ENCODE data around the gene NRN1L. TPM values are rescaled to one million over a fixed set of nuclear protein-coding genes. Genes with fewer than 3 reads are reported as not detected.
"Not testable (repeated sequence)": the region's sequence is repeated elsewhere in the genome, so short reads cannot be mapped to it uniquely, and the experiment has no call there.

Gene NRN1L
- 1.0 TPM in 1 of 2 replicates, not detected in the other for total RNA-seq (2012; rRNA removed)

- H3K4me2 ChIP-seq (ENCODE audit: low read length): peak within 1 kb of the TSS; percentile 51
- H3K9me3 ChIP-seq (replicated peaks; ENCODE audit: low read length): no peaks in the 10 kb centered on the region
- no peak within 1 kb of the TSS for H3K9ac ChIP-seq (ENCODE audit: low read depth, low read length)
- no peaks in the 10 kb centered on the region for H3K27me3 ChIP-seq (ENCODE audit: control insufficient read depth, insufficient read depth, low read length)
- peaks cover 18% of the 10 kb centered on the region for H3K4me1 ChIP-seq (ENCODE audit: control insufficient read depth, insufficient read depth, low read length)
- peaks cover 64% of the 10 kb centered on the region for H3K36me3 ChIP-seq (ENCODE audit: insufficient read depth, low read length)
- no peak within 1 kb of the TSS for H3K4me3 ChIP-seq (ENCODE audit: low read length)
Measured at GRCh38 chr16:67884684-67885083, at the start of gene NRN1L. Gene NRN1L (plus strand): TSS chr16:67884885. CDS start chr16:67884904, 19 bp downstream.

GRCh38 chr16:67837190-67837589, 47.5 kb upstream of the NRN1L start:
- not testable (repeated sequence) for H3K9ac ChIP-seq (ENCODE audit: low read depth, low read length); H3K36me3 ChIP-seq (ENCODE audit: insufficient read depth, low read length); H3K27me3 ChIP-seq (ENCODE audit: control insufficient read depth, insufficient read depth, low read length); H3K4me2 ChIP-seq (ENCODE audit: low read length); H3K4me3 ChIP-seq (ENCODE audit: low read length); H3K9me3 ChIP-seq (replicated peaks; ENCODE audit: low read length)
- peaks cover 12% of the 10 kb centered on the region for H3K4me1 ChIP-seq (ENCODE audit: control insufficient read depth, insufficient read depth, low read length)

GRCh38 chr16:67837811-67838210, 46.9 kb upstream of the NRN1L start:
- Histone ChIP-seq H3K4me2 (ENCODE audit: low read length) (no peak overlapping the region), H3K4me1 (ENCODE audit: control insufficient read depth, insufficient read depth, low read length) (peaks cover 10% of the 10 kb centered on the region), H3K36me3 (ENCODE audit: insufficient read depth, low read length) (no peaks in the 10 kb centered on the region), H3K4me3 (ENCODE audit: low read length) (no peak overlapping the region), H3K9me3 (replicated peaks; ENCODE audit: low read length) (no peaks in the 10 kb centered on the region), H3K9ac (ENCODE audit: low read depth, low read length) (no peak overlapping the region), H3K27me3 (ENCODE audit: control insufficient read depth, insufficient read depth, low read length) (no peaks in the 10 kb centered on the region)

GRCh38 chr16:67841198-67841815, 43.4 kb upstream of the NRN1L start:
- Histone ChIP-seq H3K9me3 (replicated peaks; ENCODE audit: low read length) (no peaks in the 10 kb centered on the region), H3K4me3 (ENCODE audit: low read length) (peak overlapping the region; percentile 91), H3K4me2 (ENCODE audit: low read length) (peak overlapping the region; percentile 93), H3K4me1 (ENCODE audit: control insufficient read depth, insufficient read depth, low read length) (peaks cover 42% of the 10 kb centered on the region), H3K27me3 (ENCODE audit: control insufficient read depth, insufficient read depth, low read length) (no peaks in the 10 kb centered on the region), H3K36me3 (ENCODE audit: insufficient read depth, low read length) (no peaks in the 10 kb centered on the region), H3K9ac (ENCODE audit: low read depth, low read length) (peak overlapping the region; percentile 91)

GRCh38 chr16:67841816-67842508, 42.7 kb upstream of the NRN1L start, which contains the start of gene THAP11:
Gene THAP11 (plus strand): TSS chr16:67842320. CDS start chr16:67842555, 235 bp downstream.
- Histone ChIP-seq H3K9ac (ENCODE audit: low read depth, low read length) (peak within 1 kb of the TSS; percentile 91), H3K4me3 (ENCODE audit: low read length) (peak within 1 kb of the TSS; percentile 91), H3K4me1 (ENCODE audit: control insufficient read depth, insufficient read depth, low read length) (peaks cover 42% of the 10 kb centered on the region), H3K4me2 (ENCODE audit: low read length) (peak within 1 kb of the TSS; percentile 93), H3K9me3 (replicated peaks; ENCODE audit: low read length) (no peaks in the 10 kb centered on the region), H3K27me3 (ENCODE audit: control insufficient read depth, insufficient read depth, low read length) (no peaks in the 10 kb centered on the region), H3K36me3 (ENCODE audit: insufficient read depth, low read length) (no peaks in the 10 kb centered on the region)

- Histone ChIP-seq H3K4me1 (ENCODE audit: control insufficient read depth, insufficient read depth, low read length) (peaks cover 42% of the 10 kb centered on the region), H3K36me3 (ENCODE audit: insufficient read depth, low read length) (no peaks in the 10 kb centered on the region)
Measured at GRCh38 chr16:67842509-67843342, 42.0 kb upstream of the NRN1L start.

GRCh38 chr16:67843343-67843765, 41.3 kb upstream of the NRN1L start:
- peak overlapping the region; percentile 93 for H3K4me2 ChIP-seq (ENCODE audit: low read length)
- no peaks in the 10 kb centered on the region for H3K36me3 ChIP-seq (ENCODE audit: insufficient read depth, low read length)
- peak overlapping the region; percentile 91 for H3K4me3 ChIP-seq (ENCODE audit: low read length)
- H3K9me3 ChIP-seq (replicated peaks; ENCODE audit: low read length): no peaks in the 10 kb centered on the region
- H3K9ac ChIP-seq (ENCODE audit: low read depth, low read length): peak overlapping the region; percentile 91
- H3K27me3 ChIP-seq (ENCODE audit: control insufficient read depth, insufficient read depth, low read length): no peaks in the 10 kb centered on the region
- peaks cover 49% of the 10 kb centered on the region for H3K4me1 ChIP-seq (ENCODE audit: control insufficient read depth, insufficient read depth, low read length)

More at GRCh38 chr16:67842509-67843342, 42.0 kb upstream of the NRN1L start:
- Histone ChIP-seq H3K4me2 (ENCODE audit: low read length) (peak overlapping the region; percentile 93), H3K27me3 (ENCODE audit: control insufficient read depth, insufficient read depth, low read length) (no peaks in the 10 kb centered on the region), H3K9ac (ENCODE audit: low read depth, low read length) (peak overlapping the region; percentile 91), H3K9me3 (replicated peaks; ENCODE audit: low read length) (no peaks in the 10 kb centered on the region), H3K4me3 (ENCODE audit: low read length) (peak overlapping the region; percentile 91)

- H3K4me3 ChIP-seq (ENCODE audit: low read length): peak overlapping the region; percentile 91
- H3K9ac ChIP-seq (ENCODE audit: low read depth, low read length): peak overlapping the region; percentile 91
- H3K4me1 ChIP-seq (ENCODE audit: control insufficient read depth, insufficient read depth, low read length): peaks cover 49% of the 10 kb centered on the region
- H3K4me2 ChIP-seq (ENCODE audit: low read length): peak overlapping the region; percentile 93
- H3K27me3 ChIP-seq (ENCODE audit: control insufficient read depth, insufficient read depth, low read length): no peaks in the 10 kb centered on the region
- H3K36me3 ChIP-seq (ENCODE audit: insufficient read depth, low read length): peaks cover 4% of the 10 kb centered on the region
- no peaks in the 10 kb centered on the region for H3K9me3 ChIP-seq (replicated peaks; ENCODE audit: low read length)
Measured at GRCh38 chr16:67844497-67844896, 40.2 kb upstream of the NRN1L start.

- Histone ChIP-seq H3K4me2 (ENCODE audit: low read length) (peak overlapping the region; percentile 93), H3K4me1 (ENCODE audit: control insufficient read depth, insufficient read depth, low read length) (peaks cover 49% of the 10 kb centered on the region), H3K9me3 (replicated peaks; ENCODE audit: low read length) (no peaks in the 10 kb centered on the region), H3K9ac (ENCODE audit: low read depth, low read length) (peak overlapping the region; percentile 99), H3K27me3 (ENCODE audit: control insufficient read depth, insufficient read depth, low read length) (no peaks in the 10 kb centered on the region), H3K36me3 (ENCODE audit: insufficient read depth, low read length) (peaks cover 6% of the 10 kb centered on the region), H3K4me3 (ENCODE audit: low read length) (peak overlapping the region; percentile 88)
Measured at GRCh38 chr16:67845291-67846062, 39.2 kb upstream of the NRN1L start.

GRCh38 chr16:67846063-67846319, 38.7 kb upstream of the NRN1L start:
- Histone ChIP-seq H3K36me3 (ENCODE audit: insufficient read depth, low read length) (peaks cover 8% of the 10 kb centered on the region), H3K4me3 (ENCODE audit: low read length) (peak overlapping the region; percentile 88), H3K27me3 (ENCODE audit: control insufficient read depth, insufficient read depth, low read length) (no peaks in the 10 kb centered on the region), H3K4me2 (ENCODE audit: low read length) (peak overlapping the region; percentile 93), H3K9ac (ENCODE audit: low read depth, low read length) (peak overlapping the region; percentile 99), H3K4me1 (ENCODE audit: control insufficient read depth, insufficient read depth, low read length) (peaks cover 49% of the 10 kb centered on the region), H3K9me3 (replicated peaks; ENCODE audit: low read length) (no peaks in the 10 kb centered on the region)

All from skeletal muscle satellite cell (primary cell).